NCI-H510A (cell line): ENCODE results near the gene RAB13.

Experiments used
- DNase-seq: peaks from one replicate; lab custom pipeline; 2025; lab: John Stamatoyannopoulos, UW

Gene RAB13

DNA sequence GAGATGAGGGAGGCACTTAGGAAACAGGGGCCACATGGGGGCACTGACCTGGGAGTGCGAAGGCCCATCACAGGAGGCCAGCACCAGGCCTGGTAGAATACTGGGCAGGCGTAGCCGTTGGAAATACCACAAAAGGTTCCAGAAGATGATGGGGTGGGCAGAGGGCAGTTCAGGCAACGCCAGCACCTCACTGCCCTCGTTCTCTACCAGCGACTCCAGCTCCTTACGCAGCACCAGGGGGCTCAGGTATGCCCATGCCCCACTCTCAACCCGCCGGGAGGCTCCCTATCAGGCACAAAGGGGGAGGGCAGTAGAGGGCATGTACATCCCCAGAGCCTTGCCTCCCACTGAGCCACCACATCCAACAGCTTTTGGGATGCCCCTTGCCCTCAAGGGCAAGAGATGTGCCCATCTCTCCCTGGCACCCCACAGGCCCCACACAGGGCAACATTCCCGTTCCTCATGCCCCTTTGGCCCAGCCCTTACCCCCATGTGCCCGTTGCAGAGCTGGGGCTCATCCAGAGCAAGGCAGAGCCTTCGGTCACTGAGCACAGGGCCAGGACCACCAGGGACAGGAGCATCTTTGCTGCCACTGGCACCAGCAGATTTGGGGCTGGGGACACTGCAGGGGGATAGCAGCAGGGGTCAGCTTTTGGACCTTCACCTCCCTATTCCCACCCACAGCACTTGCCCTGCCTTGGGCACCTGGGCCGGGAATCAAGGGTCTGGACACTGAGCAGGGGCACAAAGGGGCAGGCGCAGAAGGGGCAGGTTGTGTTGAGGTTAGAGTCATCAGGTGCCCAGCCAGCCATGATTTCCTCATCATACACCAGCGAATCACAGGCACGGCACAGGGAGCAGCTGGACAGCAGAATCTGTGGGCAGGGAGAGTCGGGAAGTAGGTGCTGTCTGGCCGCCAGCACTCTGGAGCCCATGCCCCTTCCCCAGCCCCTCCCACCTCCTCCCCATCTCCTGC lies 53.7 kb downstream of the RAB13 start:
- DNase-seq = no peak
